ENCODE results near the gene CUTC.
A peak's percentile ranks its signal among the peaks of the same experiment; 100 is the strongest.

The CUTC gene

GRCh38 chr10:99784016-99784726 lies 52.1 kb downstream of the CUTC start:
- DNase-seq (ENCODE audit: low spot score), result peak; percentile 66

GRCh38 chr10:99784727-99785441 lies 52.9 kb downstream of the CUTC start:
- DNase-seq (ENCODE audit: low spot score), result no peak

DNA sequence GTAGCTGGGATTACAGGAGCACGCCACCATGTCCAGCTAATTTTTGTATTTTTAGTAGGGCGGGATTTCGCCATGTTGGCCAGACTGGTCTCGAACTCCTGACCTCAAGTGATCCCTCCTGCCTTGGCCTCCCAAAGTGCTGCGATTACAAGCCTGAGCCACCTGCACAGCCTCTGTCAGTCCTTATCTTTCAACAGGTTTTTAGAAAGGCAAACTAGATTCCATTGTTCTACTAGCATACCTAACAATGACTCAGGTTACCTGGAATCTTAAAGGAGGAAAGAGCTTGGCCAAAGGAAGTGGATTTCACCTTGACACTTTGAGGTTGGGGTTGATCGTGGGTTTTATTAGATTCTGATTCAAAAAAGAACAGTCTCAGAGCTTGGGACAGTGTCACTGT lies 53.6 kb downstream of the CUTC start:
- no peak for DNase-seq (ENCODE audit: low spot score)

GRCh38 chr10:99787311-99787710 lies 55.3 kb downstream of the CUTC start:
- DNase-seq (ENCODE audit: low spot score), result no peak

- DNase-seq (ENCODE audit: low spot score), result no peak
Measured at GRCh38 chr10:99787782-99788445, 55.9 kb downstream of the CUTC start.

- peak; percentile 45 for DNase-seq (ENCODE audit: low spot score)
Measured at GRCh38 chr10:99788598-99789256, 56.7 kb downstream of the CUTC start.

DNA sequence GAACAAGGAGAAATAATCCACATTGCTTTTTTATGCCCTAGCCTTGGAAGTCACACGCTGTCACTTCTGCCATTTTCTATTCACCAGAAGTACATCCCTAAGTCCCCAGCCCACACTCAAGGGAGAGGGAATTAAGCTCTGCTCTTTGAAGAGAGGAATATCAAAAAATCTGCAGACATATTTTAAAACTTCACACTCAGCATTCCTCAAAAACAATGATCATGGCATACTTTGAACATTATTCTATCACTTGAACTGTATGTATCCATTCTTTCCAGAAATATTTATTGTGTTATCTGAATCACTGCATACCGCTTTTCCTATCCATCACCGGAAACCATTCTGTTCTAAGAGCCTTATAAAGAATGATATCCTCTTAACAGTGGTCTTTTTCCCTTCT lies 59.8 kb downstream of the CUTC start:
- no peak for DNase-seq (ENCODE audit: low spot score)

DNA sequence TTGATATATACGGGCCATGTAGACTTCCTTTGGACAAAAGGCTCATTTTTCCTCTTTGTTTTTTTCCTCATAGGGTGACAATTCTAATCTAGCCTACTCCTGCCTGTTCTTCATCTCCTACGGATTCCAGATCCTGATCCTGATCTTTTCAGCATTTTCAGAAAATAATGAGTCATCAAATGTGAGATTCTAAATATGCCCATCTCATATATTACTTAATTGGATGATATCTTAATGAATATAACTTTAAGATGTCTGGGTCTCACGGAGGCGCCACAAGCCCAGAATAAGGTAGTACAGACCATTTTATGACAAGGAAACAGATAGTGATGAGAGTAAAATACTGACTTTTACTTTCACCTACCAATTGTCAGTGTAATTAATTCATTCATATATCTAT lies 61.8 kb downstream of the CUTC start:
- DNase-seq (ENCODE audit: low spot score), result no peak

DNA sequence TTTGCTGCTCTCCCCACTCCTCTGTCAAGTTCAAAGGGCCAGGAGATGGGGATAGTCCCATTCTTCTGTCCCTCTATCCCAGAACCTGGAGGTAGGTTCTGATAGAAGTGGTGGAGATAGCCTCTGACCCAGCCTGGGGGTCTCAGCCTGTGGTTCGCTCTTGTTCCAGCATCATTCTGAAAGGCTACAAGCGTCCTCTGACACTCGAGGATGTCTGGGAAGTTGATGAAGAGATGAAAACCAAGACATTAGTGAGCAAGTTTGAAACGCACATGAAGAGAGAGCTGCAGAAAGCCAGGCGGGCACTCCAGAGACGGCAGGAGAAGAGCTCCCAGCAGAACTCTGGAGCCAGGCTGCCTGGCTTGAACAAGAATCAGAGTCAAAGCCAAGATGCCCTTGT lies 64.9 kb downstream of the CUTC start:
- DNase-seq (ENCODE audit: low spot score), result no peak

GRCh38 chr10:99798031-99798430 lies 66.0 kb downstream of the CUTC start:
- no peak for DNase-seq (ENCODE audit: low spot score)

- DNase-seq (ENCODE audit: low spot score), result no peak
Measured at GRCh38 chr10:99798920-99799319, 66.9 kb downstream of the CUTC start.

DNA sequence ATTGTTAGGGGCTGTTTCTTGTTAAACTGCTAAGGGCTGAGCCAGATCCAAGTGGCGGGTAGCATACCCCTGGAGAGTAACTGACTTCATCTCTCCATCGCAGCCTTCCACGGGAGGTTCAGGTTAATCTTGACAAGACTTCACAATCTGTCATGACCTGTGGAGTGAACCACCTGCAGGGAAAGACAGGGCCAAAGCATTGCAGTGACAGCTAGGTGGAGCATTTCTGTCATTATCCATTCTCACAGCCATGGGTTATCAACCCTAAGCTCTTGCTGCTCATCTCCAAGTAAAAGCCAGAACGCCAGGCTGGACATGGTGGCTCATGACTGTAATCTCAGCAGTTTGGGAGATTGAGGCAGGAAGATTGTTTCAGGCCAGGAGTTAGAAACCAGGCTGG lies 67.6 kb downstream of the CUTC start:
- no peak for DNase-seq (ENCODE audit: low spot score)

DNA sequence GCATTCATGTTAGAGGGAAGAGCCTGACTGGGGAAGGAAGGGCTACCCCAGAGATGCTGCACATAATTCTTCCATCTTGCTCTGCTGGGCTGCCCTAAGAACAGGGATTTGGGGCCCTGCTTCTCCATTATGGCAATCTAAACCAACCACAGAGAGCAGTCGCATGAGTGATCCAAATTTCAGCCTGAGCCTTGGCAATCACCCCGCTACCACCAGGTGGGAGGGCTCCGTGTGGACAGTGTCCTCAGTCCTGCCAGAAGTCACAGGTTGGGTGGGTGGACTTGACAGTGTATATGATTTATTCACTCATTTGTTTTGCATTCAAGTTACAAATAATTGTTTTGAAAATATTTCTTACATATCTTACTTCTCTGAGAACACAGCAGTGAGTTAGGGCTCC lies 72.4 kb downstream of the CUTC start:
- no peak for DNase-seq (ENCODE audit: low spot score)

DNA sequence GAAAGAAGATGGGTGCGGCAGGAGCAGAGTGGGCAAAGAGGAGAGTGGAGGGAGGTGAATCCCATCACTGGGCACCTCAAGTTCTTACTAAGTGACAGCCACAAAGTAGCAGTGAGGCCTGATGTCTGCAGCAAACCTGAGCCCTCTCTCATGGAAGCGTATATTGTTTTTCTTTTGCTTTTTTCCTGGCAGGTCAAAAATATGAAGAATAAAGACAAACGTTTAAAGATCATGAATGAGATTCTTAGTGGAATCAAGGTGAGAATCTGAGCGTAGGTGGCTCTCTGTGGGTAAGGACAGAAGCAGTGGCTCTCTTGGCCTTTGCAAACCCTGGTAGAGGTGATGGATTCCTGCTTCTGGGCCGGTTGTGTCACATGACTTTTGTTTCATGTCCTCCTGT lies 73.2 kb downstream of the CUTC start:
- DNase-seq (ENCODE audit: low spot score), result no peak

Measured in AG08396 (cell line).